SK-N-SH (cell line): ENCODE results near the gene KRT26. TPM values are rescaled to one million over a fixed set of nuclear protein-coding genes. Genes with fewer than 3 reads are reported as not detected.

Source experiments
- CTCF ChIA-PET: fragments of 300-600, 350-600 bp; formaldehyde crosslinking; extraction: SDS; loops from one replicate; lab custom pipeline; 2021; lab: Yijun Ruan, JAX
- POLR2A ChIA-PET: fragments of 350-600 bp; sonication (Branson Sonifier 250); formaldehyde crosslinking; extraction: SDS; loops from one replicate; lab custom pipeline; 2020; ENCODE audit warnings: antibody characterized with exemption, inconsistent platforms; lab: Yijun Ruan, JAX
- DNase-seq: peaks from one replicate; pipeline ENCODE4 v3.0.0; 2012
- H2AFZ ChIP-seq: fragments of 200-600 bp; sonication (generic); 2 replicates; pipeline ENCODE4 v1.8.1; 2016; ENCODE audit warnings: antibody characterized with exemption, mild to moderate bottlenecking, low read depth
- H3F3A ChIP-seq: fragments of 200-600 bp; sonication (generic); replicated peaks from 2 replicates; pipeline ENCODE3; 2016; ENCODE audit warnings: antibody characterized with exemption, mild to moderate bottlenecking; ENCODE audit not compliant: insufficient read depth
- H3K27ac ChIP-seq, 2 experiments: fragments of 200-500 bp in 1 of 2; fragments of 200-600 bp in 1 of 2; sonication (Bioruptor generic) in 1 of 2; sonication (generic), shearing (Covaris generic) in 1 of 2; 2 replicates each; pipeline versions ENCODE4 v1.5.1 to v1.6.1; 2014 to 2016; ENCODE audit warnings: low read depth in 2 of 2, inconsistent platforms in 1 of 2, low read length in 1 of 2, mild to moderate bottlenecking in 1 of 2, mixed read lengths in 1 of 2
- H3K27me3 ChIP-seq: fragments of 200-600 bp; sonication (generic), shearing (Covaris generic); 2 replicates; pipeline ENCODE4 v1.6.1; 2016; ENCODE audit warnings: mixed run types; ENCODE audit not compliant: insufficient read depth
- H3K36me3 ChIP-seq, 2 experiments: fragments of 200-500 bp in 1 of 2; fragments of 200-600 bp in 1 of 2; sonication (Bioruptor generic) in 1 of 2; sonication (generic) in 1 of 2; replicated peaks in 1 of 2; 2 replicates each; pipeline versions ENCODE3 to v1.5.1; 2014 to 2016; ENCODE audit warnings: low read length in 1 of 2, mild to moderate bottlenecking in 1 of 2; ENCODE audit not compliant: insufficient read depth in 2 of 2, control insufficient read depth in 1 of 2
- H3K4me1 ChIP-seq, 2 experiments: fragments of 200-500 bp in 1 of 2; fragments of 200-600 bp in 1 of 2; sonication (Bioruptor generic) in 1 of 2; sonication (generic), shearing (Covaris generic) in 1 of 2; 2 replicates each; pipeline versions ENCODE4 v1.5.1 to v1.6.1; 2014 to 2016; ENCODE audit warnings: low read depth in 1 of 2, low read length in 1 of 2, mixed run types in 1 of 2; ENCODE audit not compliant: insufficient read depth in 2 of 2, control insufficient read depth in 1 of 2
- H3K4me2 ChIP-seq: fragments of 200-600 bp; sonication (generic), shearing (Covaris generic); 2 replicates; pipeline ENCODE4 v1.6.1; 2017; ENCODE audit warnings: mixed run types
- H3K4me3 ChIP-seq, 2 experiments: fragments of 200-500 bp in 1 of 2; fragments of 200-600 bp in 1 of 2; sonication (Bioruptor generic) in 1 of 2; sonication (generic), shearing (Covaris generic) in 1 of 2; 2 replicates each; pipeline versions ENCODE4 v1.5.1 to v1.8.1; 2014 to 2016; ENCODE audit warnings: low read depth in 2 of 2, inconsistent platforms in 1 of 2, low read length in 1 of 2, mild to moderate bottlenecking in 1 of 2, mixed read lengths in 1 of 2, moderate library complexity in 1 of 2
- H3K79me2 ChIP-seq: fragments of 200-600 bp; sonication (generic); 2 replicates; pipeline ENCODE4 v1.8.1; 2017; ENCODE audit warnings: mild to moderate bottlenecking; ENCODE audit not compliant: insufficient read depth
- H3K9ac ChIP-seq: fragments of 200-600 bp; sonication (generic); 2 replicates; pipeline ENCODE4 v1.6.1; 2017; ENCODE audit warnings: mixed run types
- H3K9me2 ChIP-seq: fragments of 200-600 bp; sonication (generic); 2 replicates; pipeline ENCODE4 v1.6.1; 2017; ENCODE audit warnings: mixed run types
- H3K9me3 ChIP-seq: fragments of 200-600 bp; sonication (generic); 2 replicates; pipeline ENCODE4 v1.6.1; 2017; ENCODE audit warnings: mixed run types, mild to moderate bottlenecking, moderate library complexity
- H4K20me1 ChIP-seq: fragments of 200-600 bp; sonication (generic); 2 replicates; pipeline ENCODE4 v1.6.1; 2017; ENCODE audit warnings: mild to moderate bottlenecking, mixed run types; ENCODE audit not compliant: insufficient read depth
- CTCF ChIP-seq: fragments of 200-600 bp; sonication (generic); IDR thresholded peaks from 2 replicates; pipeline ENCODE4 v1.6.1; 2017; ENCODE audit warnings: antibody characterized with exemption, mild to moderate bottlenecking, moderate library complexity
- EP300 ChIP-seq, 2 experiments: IDR thresholded peaks; 2 replicates each; pipeline versions ENCODE4 v1.4.0 to v1.6.1; 2012; ENCODE audit warnings: borderline replicate concordance in 1 of 2, low read depth in 1 of 2, low read length in 1 of 2
- MAX ChIP-seq: IDR thresholded peaks from 2 replicates; pipeline ENCODE4 v1.4.0; 2012; ENCODE audit warnings: low read depth
- MEF2A ChIP-seq: IDR thresholded peaks from 2 replicates; pipeline ENCODE4 v1.4.0; 2012; ENCODE audit warnings: low read depth, borderline replicate concordance
- NFIC ChIP-seq: IDR thresholded peaks from 2 replicates; pipeline ENCODE4 v1.4.0; 2012; ENCODE audit warnings: borderline replicate concordance
- NRF1 ChIP-seq: IDR thresholded peaks from 2 replicates; pipeline ENCODE4 v1.6.1; 2012; ENCODE audit warnings: low read depth, mild to moderate bottlenecking, low read length
- PBX3 ChIP-seq: IDR thresholded peaks from 2 replicates; pipeline ENCODE4; 2012
- POLR2AphosphoS5 ChIP-seq: IDR thresholded peaks from 2 replicates; pipeline ENCODE4 v1.6.1; 2012; ENCODE audit warnings: low read depth, low read length
- REST ChIP-seq: IDR thresholded peaks from 2 replicates; pipeline ENCODE4 v1.6.1; 2012; ENCODE audit warnings: mild to moderate bottlenecking, low read depth, low read length, moderate library complexity
- RFX5 ChIP-seq: IDR thresholded peaks from 2 replicates; pipeline ENCODE4 v1.6.1; 2012; ENCODE audit warnings: mild to moderate bottlenecking, improper control_type of control experiment, low read length
- RXRA ChIP-seq: IDR thresholded peaks from 2 replicates; pipeline ENCODE4 v1.4.0; 2012; ENCODE audit warnings: low read depth, mild to moderate bottlenecking, borderline replicate concordance
- SMC3 ChIP-seq: IDR thresholded peaks from 2 replicates; pipeline ENCODE4 v1.6.1; 2012; ENCODE audit warnings: low read depth, low read length, improper control_type of control experiment
- TAF1 ChIP-seq: IDR thresholded peaks from 2 replicates; pipeline ENCODE4 v1.6.1; 2012; ENCODE audit warnings: low read depth, mild to moderate bottlenecking, low read length, moderate library complexity, borderline replicate concordance
- USF1 ChIP-seq: IDR thresholded peaks from 2 replicates; pipeline ENCODE4 v1.4.0; 2012; ENCODE audit warnings: low read depth, borderline replicate concordance
- USF2 ChIP-seq: fragments of 150-350 bp; IDR thresholded peaks from 2 replicates; pipeline ENCODE4 v1.6.1; 2017; ENCODE audit warnings: antibody characterized with exemption, low read length, low read depth, borderline replicate concordance
- YY1 ChIP-seq: IDR thresholded peaks from 2 replicates; pipeline ENCODE4 v1.4.0; 2012; ENCODE audit warnings: low read depth, mild to moderate bottlenecking
- ZBTB33 ChIP-seq: IDR thresholded peaks from 2 replicates; pipeline ENCODE4 v1.4.0; 2012; ENCODE audit warnings: low read depth, borderline replicate concordance
- WGBS: methylation state at CpG from one replicate; pipeline ENCODE4 v1.1.6; 2017; ENCODE audit warnings: low lambda C conversion rate; 5-methylcytosine and 5-hydroxymethylcytosine counted together
- polyA plus RNA-seq, 3 experiments: library from polyadenylated mRNA; depleted of rRNA; stranded (reverse); fragments of >200 nt; gene quantifications; 2 replicates each; pipeline ENCODE4 v1.2.3, GENCODE V29; 2012

KRT26 gene
- polyA plus RNA-seq, 1 of the 3 experiments (the other 2 are of a cell fraction), result not detected

GRCh38 chr17:40726919-40727318 is 45.1 kb downstream of the KRT26 start:
- Histone ChIP-seq H3K4me3 (no peak overlapping the region), H3K36me3 (no peaks in the 10 kb centered on the region), H3K4me2 (no peak overlapping the region), H3K9me2 (no peaks in the 10 kb centered on the region), H3K27ac (no peak overlapping the region), H3F3A (no peaks in the 10 kb centered on the region), H3K4me1 (no peaks in the 10 kb centered on the region), H4K20me1 (no peaks in the 10 kb centered on the region), H3K27me3 (peaks cover 30% of the 10 kb centered on the region; the same call in 1 of the 2 replicates), H3K9me3 (no peaks in the 10 kb centered on the region), H2AFZ (no peak overlapping the region), H3K79me2 (no peaks in the 10 kb centered on the region), H3K9ac (no peak overlapping the region)
- DNase-seq, result no peak
- ChIA-PET CTCF (no interaction called here), POLR2A (no interaction called here)
- WGBS, result 19% methylated on average over 2 of the region's 2 CpGs
- TF ChIP-seq USF1 (no peak), YY1 (no peak), USF2 (no peak), TAF1 (no peak), MAX (no peak), RFX5 (no peak), REST (no peak), CTCF (no peak; the same call in 1 of the 2 replicates), EP300 (IDR thresholded peaks at IDR 0.05; ENCODE audit: borderline replicate concordance in 1 of 2, low read depth in 1 of 2, low read length in 1 of 2) (no peak), PBX3 (no peak), MEF2A (no peak), SMC3 (no peak), POLR2AphosphoS5 (no peak), NRF1 (no peak), NFIC (no peak), RXRA (no peak), ZBTB33 (no peak)
